Measurements from ENCODE around the gene CD82. TPM values are rescaled to one million over a fixed set of nuclear protein-coding genes. Genes with fewer than 3 reads are reported as not detected.

CD82 gene
- polyA plus RNA-seq, 1 donor from 2014 or later = 544 TPM

DNA sequence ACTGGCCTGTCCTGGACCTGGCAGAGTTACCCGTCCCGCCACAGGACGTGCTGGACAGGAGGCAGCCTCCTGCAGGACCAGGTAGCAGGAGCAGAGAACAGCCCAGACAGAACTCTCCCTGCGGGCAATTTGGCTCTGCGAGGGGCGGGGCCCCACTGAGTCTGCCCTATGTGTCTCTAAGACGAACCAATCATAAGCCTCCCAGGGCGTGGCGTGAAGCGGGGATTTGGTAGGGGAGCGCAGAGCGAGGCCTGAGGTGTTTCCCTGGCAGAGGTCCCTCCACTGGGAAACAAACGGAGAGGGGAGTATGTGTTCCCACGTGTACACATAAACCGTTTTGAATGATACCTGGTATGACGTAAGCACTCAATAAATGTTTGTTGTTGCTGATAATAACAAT is 7.4 kb downstream of the CD82 start:
- Mint-ChIP-seq H3K27me3 (peaks cover 2% of the 10 kb centered on the region), H3K27ac (peak overlapping the region; percentile 73 to 92 (median 74)), H3K36me3 (peaks cover 3% of the 10 kb centered on the region), H3K4me3 (peak overlapping the region in 3 of 4 donors; percentile 58 to 81 (median 77)), H3K9me3 (no peaks in the 10 kb centered on the region), H3K4me1 (peaks cover 73 to 91% (median 83%) of the 10 kb centered on the region in 3 donors)

DNA sequence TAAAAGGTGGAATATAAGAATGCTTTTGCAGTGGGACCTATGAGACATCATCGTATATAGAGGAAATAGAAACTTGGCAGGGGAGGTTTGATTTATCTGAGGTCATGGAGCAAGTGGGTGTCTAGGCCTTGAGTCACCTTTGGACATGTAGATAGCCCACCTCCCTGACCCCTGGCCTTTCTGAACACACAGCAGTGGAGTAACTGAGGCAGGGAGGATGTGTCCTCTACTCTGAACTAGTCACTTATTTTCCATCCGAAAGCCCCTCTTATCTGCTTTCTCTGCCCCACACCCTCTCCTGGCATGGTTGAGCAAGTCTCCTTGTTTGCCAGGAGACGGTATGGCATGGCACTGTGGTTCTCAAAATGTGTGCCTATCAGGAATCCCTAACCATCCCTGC is 7.9 kb downstream of the CD82 start:
- Mint-ChIP-seq H3K36me3 (peaks cover 3% of the 10 kb centered on the region), H3K27ac (peak overlapping the region; percentile 73 to 92 (median 74)), H3K4me3 (peak overlapping the region; percentile 38 to 81 (median 76)), H3K27me3 (peaks cover 2% of the 10 kb centered on the region), H3K4me1 (peaks cover 73 to 91% (median 84%) of the 10 kb centered on the region in 3 donors), H3K9me3 (no peaks in the 10 kb centered on the region)

DNA sequence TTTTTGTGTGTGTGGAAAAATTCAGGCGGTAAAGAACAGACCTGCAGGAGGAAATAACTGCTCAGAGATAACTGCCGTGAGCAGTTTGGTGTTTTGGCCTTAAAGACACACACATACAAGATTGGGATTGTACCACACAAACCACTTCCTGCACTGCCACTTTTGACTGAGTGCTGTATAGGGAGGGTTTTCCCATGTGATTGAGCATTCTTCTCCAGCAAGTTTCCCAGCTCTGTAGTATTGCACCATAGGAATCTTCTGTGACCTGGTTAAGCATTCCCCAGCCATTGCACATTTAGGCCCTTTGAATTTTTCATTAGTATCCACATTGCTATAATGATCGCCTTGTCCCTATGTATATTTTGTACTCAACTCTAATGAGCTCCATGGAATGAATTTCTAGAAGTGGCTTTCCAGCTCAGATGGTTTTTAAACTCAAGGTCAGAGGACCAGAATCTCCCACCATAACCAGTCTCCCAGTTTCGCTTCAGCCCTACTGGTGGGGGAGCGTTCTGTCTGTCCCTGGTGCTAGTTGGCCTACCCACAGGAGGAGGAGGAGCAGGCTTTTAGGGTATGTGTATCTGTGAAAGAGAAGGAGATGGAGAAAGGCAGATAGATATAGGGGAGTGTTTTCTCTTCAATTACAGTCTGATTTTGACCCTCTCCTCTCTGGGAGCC is 9.3 kb downstream of the CD82 start:
- peaks cover 2% of the 10 kb centered on the region for H3K27me3 Mint-ChIP-seq
- H3K9me3 Mint-ChIP-seq = no peaks in the 10 kb centered on the region
- peak overlapping the region; percentile 74 to 92 (median 81) for H3K27ac Mint-ChIP-seq
- H3K36me3 Mint-ChIP-seq = peaks cover 3% of the 10 kb centered on the region
- H3K4me3 Mint-ChIP-seq = peak overlapping the region; percentile 41 to 83 (median 66)
- peaks cover 67 to 82% (median 81%) of the 10 kb centered on the region in 3 donors for H3K4me1 Mint-ChIP-seq

DNA sequence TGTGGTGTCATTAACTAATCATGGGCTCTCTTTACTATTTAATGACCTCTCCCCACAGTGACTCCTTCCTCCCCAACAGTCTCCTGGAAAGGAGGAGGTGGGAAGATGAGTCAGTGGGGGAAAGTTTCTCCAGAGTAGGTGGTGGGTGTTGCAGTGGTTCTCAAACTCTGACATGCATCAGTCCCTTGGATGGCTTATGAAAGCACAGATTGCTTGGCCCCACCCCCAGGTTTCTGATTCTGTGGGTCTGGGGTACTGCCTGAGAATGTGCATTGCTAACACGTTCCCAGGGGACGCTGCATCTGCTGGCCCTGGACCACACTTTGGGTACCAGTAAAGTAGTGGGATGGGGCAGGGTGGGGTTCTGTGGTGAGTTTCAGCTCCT is 9.8 kb downstream of the CD82 start:
- Mint-ChIP-seq H3K27me3 (peaks cover 2% of the 10 kb centered on the region), H3K4me3 (peak overlapping the region; percentile 1 to 83 (median 58)), H3K36me3 (peaks cover 1% of the 10 kb centered on the region), H3K9me3 (no peaks in the 10 kb centered on the region), H3K27ac (peak overlapping the region in 2 of 3 donors; percentile 74 to 92), H3K4me1 (peaks cover 67 to 81% (median 79%) of the 10 kb centered on the region in 3 donors)

DNA sequence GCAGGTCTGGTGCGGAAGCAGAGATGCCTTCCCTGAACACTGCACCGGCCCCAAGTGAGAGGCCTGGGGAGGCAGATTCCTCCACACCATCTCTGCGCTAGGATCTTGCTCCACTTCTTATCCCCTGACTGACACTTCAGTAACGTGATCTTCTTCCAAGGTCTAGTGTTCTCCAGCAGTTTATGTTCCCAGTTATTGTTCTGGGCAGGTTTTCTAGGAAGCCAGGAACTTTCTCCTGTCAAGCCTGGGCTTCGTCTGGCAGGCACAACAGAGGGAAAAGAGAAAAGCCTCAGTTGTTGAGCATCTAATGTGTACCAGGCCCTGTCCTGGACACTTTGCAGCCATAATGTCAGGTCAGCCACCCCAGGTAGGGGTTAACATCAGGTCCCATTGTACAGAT is 10.5 kb downstream of the CD82 start:
- Mint-ChIP-seq H3K36me3 (peaks cover 3% of the 10 kb centered on the region), H3K27ac (peak overlapping the region in 2 of 3 donors; percentile 71 to 98), H3K27me3 (peaks cover 2% of the 10 kb centered on the region), H3K9me3 (no peaks in the 10 kb centered on the region), H3K4me3 (peak overlapping the region in 3 of 4 donors; percentile 43 to 70 (median 55)), H3K4me1 (peaks cover 67 to 80% (median 77%) of the 10 kb centered on the region in 3 donors)

DNA sequence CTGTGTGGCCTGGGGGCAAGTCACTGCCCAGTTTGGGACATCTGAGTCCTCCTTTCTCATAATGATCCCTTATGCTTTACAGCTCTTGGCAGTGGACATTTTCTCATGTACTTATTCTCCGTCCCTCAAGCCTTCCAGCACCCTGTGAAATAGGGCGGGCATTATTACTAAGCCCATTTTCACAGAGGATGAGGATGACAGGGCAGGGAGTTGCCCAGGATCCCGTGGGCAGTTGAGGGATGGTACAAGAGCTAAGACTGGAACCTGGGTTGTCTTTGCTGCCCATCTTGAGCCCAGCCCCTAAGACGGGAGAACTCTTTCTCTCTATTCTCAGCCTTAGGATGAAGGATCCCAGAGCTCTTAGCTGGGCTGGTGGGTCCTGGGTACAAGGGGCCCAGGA is 11.2 kb downstream of the CD82 start:
- Mint-ChIP-seq H3K4me3 (peak overlapping the region in 3 of 4 donors; percentile 23 to 84 (median 70)), H3K27me3 (peaks cover 2% of the 10 kb centered on the region), H3K27ac (peak overlapping the region; percentile 18 to 98 (median 71)), H3K4me1 (peaks cover 66 to 79% (median 79%) of the 10 kb centered on the region in 3 donors), H3K36me3 (peaks cover 3% of the 10 kb centered on the region), H3K9me3 (no peaks in the 10 kb centered on the region)

DNA sequence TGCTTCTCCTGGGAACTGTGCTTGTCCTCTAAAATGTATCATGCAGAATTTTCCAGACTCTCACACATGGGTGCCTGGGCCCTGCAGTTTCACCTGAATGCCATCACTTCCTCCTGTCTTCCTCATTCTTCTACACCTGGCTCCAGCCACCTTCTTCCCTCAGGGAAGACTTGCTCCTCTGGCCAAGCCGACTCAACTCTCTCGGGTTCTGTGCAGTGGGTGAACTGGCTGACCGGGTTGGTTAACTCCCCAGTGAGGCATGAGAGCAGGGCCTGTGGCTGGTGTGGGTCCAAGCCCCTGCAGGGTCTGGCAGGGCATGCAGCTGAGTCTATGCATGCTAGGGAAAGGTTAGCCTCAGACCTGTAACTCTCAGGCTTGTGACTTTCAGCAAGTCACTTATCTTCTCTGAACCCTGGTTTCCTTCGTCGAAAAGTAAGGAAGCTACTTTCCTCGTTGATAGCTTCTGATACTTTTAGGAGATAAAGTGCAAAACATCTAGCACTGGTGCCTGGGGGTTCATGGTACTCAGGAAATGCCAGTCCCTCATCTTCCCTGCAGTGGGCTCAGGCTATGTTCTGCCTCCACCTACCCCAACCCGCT is 11.9 kb downstream of the CD82 start:
- peaks cover 64 to 76% (median 75%) of the 10 kb centered on the region in 3 donors for H3K4me1 Mint-ChIP-seq
- H3K4me3 Mint-ChIP-seq = peak overlapping the region; percentile 2 to 88 (median 59)
- H3K27me3 Mint-ChIP-seq = peaks cover 2% of the 10 kb centered on the region
- peak overlapping the region; percentile 18 to 98 (median 93) for H3K27ac Mint-ChIP-seq
- H3K36me3 Mint-ChIP-seq = peaks cover 4% of the 10 kb centered on the region
- H3K9me3 Mint-ChIP-seq = no peaks in the 10 kb centered on the region

DNA sequence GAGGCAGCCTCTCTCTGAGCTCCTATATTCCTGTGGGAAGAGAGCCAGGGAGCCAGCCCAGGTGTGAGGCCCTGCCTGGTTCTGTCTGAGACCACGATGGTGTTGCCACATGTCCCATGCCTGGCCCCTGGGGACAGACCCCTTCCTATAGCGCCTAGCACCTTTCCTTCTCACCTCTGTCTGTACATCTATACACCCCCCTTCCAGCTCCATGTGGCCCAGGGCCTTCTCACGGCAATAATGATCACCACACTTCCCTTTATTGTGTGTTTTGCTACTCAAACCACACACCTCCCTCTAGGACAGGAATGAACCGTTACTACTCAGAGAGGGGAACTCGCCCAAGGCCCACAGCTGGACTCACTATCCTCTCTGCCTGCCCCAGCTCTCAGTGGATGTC is 12.8 kb downstream of the CD82 start:
- Mint-ChIP-seq H3K9me3 (no peaks in the 10 kb centered on the region), H3K4me3 (peak overlapping the region in 3 of 4 donors; percentile 1 to 92 (median 84)), H3K36me3 (peaks cover 8% of the 10 kb centered on the region), H3K4me1 (peaks cover 54 to 71% (median 69%) of the 10 kb centered on the region in 3 donors), H3K27ac (peak overlapping the region; percentile 12 to 98 (median 93)), H3K27me3 (peaks cover 2% of the 10 kb centered on the region)

DNA sequence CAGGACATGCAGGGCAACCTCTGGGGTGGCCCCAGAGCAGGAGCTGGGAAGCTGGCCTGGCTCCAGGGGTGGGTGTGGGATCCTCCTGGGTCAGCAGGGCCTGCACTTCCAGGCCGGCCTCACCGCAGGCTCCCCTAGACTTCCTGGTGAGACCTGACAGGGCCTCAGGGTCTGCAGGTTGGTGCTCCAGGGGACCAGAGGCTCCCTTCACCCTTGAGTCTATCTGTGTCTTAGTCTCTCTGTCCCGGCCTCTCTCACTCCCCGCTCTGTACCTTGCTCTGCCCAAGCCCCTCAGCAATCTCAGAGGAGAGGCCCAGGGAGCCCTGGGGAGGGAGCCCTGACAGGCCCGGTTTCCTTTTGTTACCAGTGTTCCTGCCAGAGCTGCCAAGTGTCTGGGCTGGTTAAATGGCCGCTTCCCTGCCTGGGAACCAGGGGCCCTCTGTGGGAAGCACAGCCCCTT is 13.9 kb downstream of the CD82 start:
- H3K27me3 Mint-ChIP-seq = peaks cover 2% of the 10 kb centered on the region
- H3K4me1 Mint-ChIP-seq = peaks cover 48 to 65% (median 64%) of the 10 kb centered on the region in 3 donors
- peak overlapping the region in 1 of 4 donors; percentile 5 for H3K4me3 Mint-ChIP-seq
- H3K9me3 Mint-ChIP-seq = no peaks in the 10 kb centered on the region
- H3K27ac Mint-ChIP-seq = peak overlapping the region; percentile 12 to 86 (median 57)
- H3K36me3 Mint-ChIP-seq = peaks cover 8% of the 10 kb centered on the region

DNA sequence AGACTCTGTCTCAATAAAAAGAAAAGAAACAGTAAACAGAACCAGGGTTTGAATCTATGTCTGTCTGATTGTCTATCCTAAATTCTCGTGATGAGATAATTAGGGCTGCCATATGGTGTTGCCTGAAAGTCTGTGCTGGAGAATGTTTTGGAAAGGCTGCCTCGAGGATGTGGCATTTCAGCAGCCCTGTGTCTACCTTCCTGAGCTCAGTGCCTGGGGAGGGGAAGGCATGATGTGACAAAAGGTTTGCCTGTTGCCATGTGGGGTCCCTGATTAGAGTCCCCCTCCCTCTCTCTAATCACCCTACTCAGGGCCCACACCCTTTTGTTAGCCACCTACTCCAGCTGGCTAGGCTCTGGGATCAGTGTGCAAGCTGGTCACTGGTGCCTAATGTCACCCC is 15.2 kb downstream of the CD82 start:
- peak overlapping the region in 1 of 4 donors; percentile 27 for H3K4me3 Mint-ChIP-seq
- peaks cover 2% of the 10 kb centered on the region for H3K27me3 Mint-ChIP-seq
- peak overlapping the region; percentile 17 to 88 (median 39) for H3K27ac Mint-ChIP-seq
- H3K36me3 Mint-ChIP-seq = peaks cover 11% of the 10 kb centered on the region
- H3K4me1 Mint-ChIP-seq = peaks cover 39 to 56% (median 52%) of the 10 kb centered on the region in 3 donors
- H3K9me3 Mint-ChIP-seq = no peaks in the 10 kb centered on the region

DNA sequence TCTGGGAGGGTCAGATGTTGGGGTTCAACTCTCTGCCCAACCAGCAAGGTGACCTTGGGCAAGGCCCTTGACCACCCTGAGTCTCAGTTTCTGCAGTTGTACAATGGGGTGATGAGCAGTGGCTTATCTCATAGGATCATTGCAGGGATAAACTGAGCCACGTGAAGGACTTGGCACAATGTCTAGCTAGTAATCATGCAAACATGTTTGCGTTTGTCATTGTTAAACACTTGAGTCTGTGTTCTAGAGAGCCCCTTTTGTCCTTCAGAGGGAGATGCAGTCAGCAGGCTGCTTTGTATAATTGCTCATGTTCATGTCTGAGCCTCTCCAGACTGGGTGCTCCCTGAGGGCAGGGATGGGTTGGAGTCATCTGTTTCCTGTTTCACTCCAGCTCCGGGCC is 15.8 kb downstream of the CD82 start:
- Mint-ChIP-seq H3K36me3 (peaks cover 10% of the 10 kb centered on the region), H3K27ac (peak overlapping the region in 1 of 3 donors; percentile 39), H3K4me1 (peaks cover 34 to 51% (median 46%) of the 10 kb centered on the region in 3 donors), H3K9me3 (no peaks in the 10 kb centered on the region), H3K27me3 (no peaks in the 10 kb centered on the region), H3K4me3 (peak overlapping the region in 1 of 4 donors; percentile 17)

DNA sequence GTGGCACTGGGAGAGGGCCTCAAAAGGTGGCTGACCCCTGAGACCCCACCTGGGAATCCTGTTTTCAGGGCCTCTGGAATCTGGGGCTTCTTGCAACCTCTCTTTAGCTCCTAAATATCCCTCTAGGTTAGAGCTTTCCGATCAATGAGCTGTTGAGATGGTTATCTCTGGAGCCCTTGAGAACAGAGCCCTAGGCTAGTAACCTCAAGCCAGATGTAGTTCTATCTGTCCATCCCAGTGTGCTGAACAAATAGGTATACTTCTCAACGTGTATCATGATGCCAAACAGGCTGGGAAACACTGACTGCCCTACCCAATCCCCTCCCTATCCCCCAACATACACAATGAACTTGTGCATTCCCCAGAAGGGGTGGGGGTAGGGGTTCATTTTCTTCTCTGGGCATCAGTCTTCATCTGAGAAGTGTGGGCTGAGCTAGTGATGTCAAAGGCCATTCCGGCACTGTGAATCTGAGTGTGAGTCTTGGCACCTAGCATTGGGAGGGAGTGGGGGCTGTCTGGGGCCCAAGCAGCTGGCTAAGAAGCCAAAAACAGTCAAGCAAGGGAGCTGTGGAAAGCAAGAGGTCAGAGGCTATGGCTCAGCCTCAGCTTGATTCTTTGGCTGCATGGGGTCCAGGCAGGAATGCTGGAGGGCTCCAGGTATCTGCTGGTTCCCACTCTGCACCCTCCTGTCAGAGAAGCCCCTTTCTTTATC is 17.3 kb downstream of the CD82 start:
- peaks cover 25 to 45% (median 34%) of the 10 kb centered on the region in 3 donors for H3K4me1 Mint-ChIP-seq
- no peaks in the 10 kb centered on the region for H3K27me3 Mint-ChIP-seq
- peaks cover 10% of the 10 kb centered on the region for H3K36me3 Mint-ChIP-seq
- no peaks in the 10 kb centered on the region for H3K9me3 Mint-ChIP-seq
- peak overlapping the region in 2 of 3 donors; percentile 40 to 62 for H3K27ac Mint-ChIP-seq
- H3K4me3 Mint-ChIP-seq = peak overlapping the region in 1 of 4 donors; percentile 76

DNA sequence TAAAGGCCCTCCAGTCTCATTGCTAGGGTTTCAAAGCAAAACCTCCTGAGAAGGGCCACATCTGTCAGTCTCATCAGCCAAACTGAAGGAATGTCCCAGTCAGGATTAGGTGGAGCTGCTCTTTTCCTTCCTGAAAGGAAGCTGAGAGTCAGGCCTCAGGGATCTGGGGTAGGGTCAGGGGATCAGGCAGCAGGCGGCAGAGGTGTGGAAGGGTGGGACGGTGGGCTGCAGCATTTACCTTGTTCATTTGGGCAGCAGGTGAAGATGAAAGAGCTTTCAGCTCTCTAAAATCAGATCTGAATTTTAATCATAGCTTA is 17.8 kb downstream of the CD82 start:
- H3K4me1 Mint-ChIP-seq = peaks cover 23 to 40% (median 29%) of the 10 kb centered on the region in 3 donors
- peaks cover 10% of the 10 kb centered on the region for H3K36me3 Mint-ChIP-seq
- H3K9me3 Mint-ChIP-seq = no peaks in the 10 kb centered on the region
- H3K27me3 Mint-ChIP-seq = no peaks in the 10 kb centered on the region
- peak overlapping the region in 1 of 3 donors; percentile 62 for H3K27ac Mint-ChIP-seq
- no peak overlapping the region for H3K4me3 Mint-ChIP-seq

DNA sequence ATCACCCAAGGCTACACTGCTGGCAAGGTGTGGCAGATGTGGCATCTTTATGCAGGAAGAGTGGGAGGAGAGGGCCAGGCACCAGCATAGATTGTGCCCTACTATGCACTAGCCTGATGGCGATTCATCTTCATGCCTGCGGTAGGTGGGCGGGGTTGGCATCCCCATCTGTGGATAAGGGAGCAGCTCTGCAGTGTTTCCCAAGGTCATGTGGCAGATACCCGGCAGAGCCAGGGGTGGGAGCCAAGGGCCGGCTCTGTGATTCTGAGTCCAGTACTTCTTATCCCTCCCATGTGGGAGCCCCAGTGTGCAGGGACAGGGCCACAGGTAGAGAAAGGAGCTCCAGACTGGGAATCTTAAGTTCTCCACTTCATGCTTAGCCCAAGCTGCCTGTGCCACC is 20.0 kb downstream of the CD82 start:
- peak overlapping the region in 2 of 3 donors; percentile 39 to 64 for H3K27ac Mint-ChIP-seq
- H3K4me3 Mint-ChIP-seq = no peak overlapping the region
- H3K9me3 Mint-ChIP-seq = no peaks in the 10 kb centered on the region
- H3K27me3 Mint-ChIP-seq = no peaks in the 10 kb centered on the region
- peaks cover 19% of the 10 kb centered on the region for H3K36me3 Mint-ChIP-seq
- H3K4me1 Mint-ChIP-seq = peaks cover 13 to 38% (median 29%) of the 10 kb centered on the region in 3 donors

DNA sequence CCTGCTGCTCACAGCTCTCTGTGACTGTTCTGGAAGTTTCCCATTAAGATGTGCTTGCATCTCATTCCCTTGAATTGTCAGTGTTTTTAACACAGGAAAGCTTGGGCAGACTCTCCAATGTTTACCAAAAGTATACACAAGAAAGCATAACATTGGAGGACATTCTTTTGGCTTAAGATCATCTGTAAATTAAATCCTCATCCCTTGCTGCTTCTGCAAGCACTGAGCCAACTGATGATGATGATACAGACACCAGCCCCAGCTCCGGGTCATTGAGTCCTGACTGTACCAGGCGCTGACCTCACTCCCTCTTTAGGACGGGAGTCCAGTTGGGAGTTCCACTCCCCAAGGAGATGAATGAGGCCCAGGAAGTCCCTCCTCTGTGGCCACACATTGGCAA is 23.8 kb downstream of the CD82 start:
- no peak overlapping the region for H3K4me3 Mint-ChIP-seq
- no peaks in the 10 kb centered on the region for H3K9me3 Mint-ChIP-seq
- no peaks in the 10 kb centered on the region for H3K27me3 Mint-ChIP-seq
- peaks cover 29 to 48% (median 44%) of the 10 kb centered on the region in 3 donors for H3K4me1 Mint-ChIP-seq
- H3K27ac Mint-ChIP-seq = peak overlapping the region; percentile 44 to 87 (median 71)
- H3K36me3 Mint-ChIP-seq = peaks cover 21% of the 10 kb centered on the region

All from IgD-negative memory B cell (primary cell).